Caco-2 (cell line): Measurements from ENCODE around the gene ARPC5L. TPM values are rescaled to one million over a fixed set of nuclear protein-coding genes. Genes with fewer than 3 reads are reported as not detected.
A peak's percentile ranks its signal among the peaks of the same experiment; 100 is the strongest.

Experiments used
- BruUV-seq: library from RNA; stranded (reverse); fragments of 400-500 nt; replicated peaks from 2 replicates; lab custom pipeline; 2021; lab: Mats Ljungman, UMichigan
- CTCF ChIA-PET: fragments of 300-600 bp; sonication (Branson Sonifier 250); formaldehyde crosslinking; loops from one replicate; lab custom pipeline; 2022; ENCODE audit warnings: antibody characterized with exemption; lab: Charles Lee
- POLR2A ChIA-PET: fragments of 300-600 bp; sonication (Branson Sonifier 250); formaldehyde crosslinking; loops from one replicate; lab custom pipeline; 2022; ENCODE audit warnings: antibody characterized with exemption; lab: Charles Lee
- DNase-seq, 2 experiments: peaks; one replicate each; pipeline versions ENCODE4 v3.0.0 to v3.0.0-alpha.2; 2020 to 2022
- H3K27me3 ChIP-seq: replicated peaks from 2 replicates; pipeline ENCODE4 v1.6.0; 2011; ENCODE audit warnings: low read length; ENCODE audit not compliant: control insufficient read depth, insufficient read depth
- H3K36me3 ChIP-seq: 2 replicates; pipeline ENCODE4 v1.5.1; 2011; ENCODE audit warnings: low read length; ENCODE audit not compliant: control insufficient read depth, insufficient read depth
- H3K4me1 ChIP-seq: fragments of 250-450 bp; sonication (Bioruptor Pico); 2 replicates; pipeline ENCODE4 v1.5.1; 2020; ENCODE audit warnings: mild to moderate bottlenecking
- H3K4me3 ChIP-seq: 2 replicates; pipeline ENCODE4 v1.5.1; 2011; ENCODE audit warnings: low read depth, mild to moderate bottlenecking, control low read depth, low read length
- H3K9me3 ChIP-seq: fragments of 250-450 bp; sonication (Bioruptor Pico); 2 replicates; pipeline ENCODE4 v1.5.1; 2020; ENCODE audit warnings: mild to moderate bottlenecking, moderate library complexity
- H3K27ac Mint-ChIP-seq: one replicate; pipeline ENCODE4 v1.8.0; 2022; ENCODE audit warnings: mixed read lengths; ENCODE audit not compliant: unreplicated experiment
- H3K27me3 Mint-ChIP-seq: one replicate; pipeline ENCODE4 v1.8.0; 2022; ENCODE audit warnings: mixed read lengths; ENCODE audit not compliant: insufficient read depth, unreplicated experiment
- H3K36me3 Mint-ChIP-seq: one replicate; pipeline ENCODE4 v1.8.0; 2022; ENCODE audit warnings: mild to moderate bottlenecking, mixed read lengths; ENCODE audit not compliant: insufficient read depth, unreplicated experiment
- H3K4me1 Mint-ChIP-seq: one replicate; pipeline ENCODE4 v1.8.0; 2022; ENCODE audit warnings: low read depth, mixed read lengths; ENCODE audit not compliant: unreplicated experiment
- H3K4me3 Mint-ChIP-seq: one replicate; pipeline ENCODE4 v1.8.0; 2022; ENCODE audit warnings: mild to moderate bottlenecking, moderate library complexity, mixed read lengths; ENCODE audit not compliant: unreplicated experiment
- H3K9me3 Mint-ChIP-seq: one replicate; pipeline ENCODE4 v1.8.0; 2022; ENCODE audit warnings: mixed read lengths; ENCODE audit not compliant: unreplicated experiment
- CTCF ChIP-seq, 2 experiments: fragments of 200-600 bp in 1 of 2; IDR thresholded peaks; 1 replicate in 1 of 2; 2 replicates in 1 of 2; pipeline versions ENCODE4 v1.5.1 to v1.8.0; 2011 to 2022; ENCODE audit warnings: antibody characterized with exemption in 1 of 2, control low read depth in 1 of 2, inconsistent platforms in 1 of 2, low read depth in 1 of 2, low read length in 1 of 2, mild to moderate bottlenecking in 1 of 2, moderate library complexity in 1 of 2; ENCODE audit not compliant: insufficient read depth in 1 of 2, severe bottlenecking in 1 of 2, unreplicated experiment in 1 of 2
- intact Hi-C: fragments of 100-400 bp; cut with micrococcal nuclease; formaldehyde crosslinking; loops from one replicate; pipeline ENCODE4 v1.10.0; 2022; ENCODE audit not compliant: unreplicated experiment
- total RNA-seq: library from RNA; stranded (reverse); gene quantifications from 2 replicates; pipeline ENCODE4 v1.2.3, GENCODE V29; 2022

Gene ARPC5L
- total RNA-seq, 1 experiment from 2014 or later = 60.1 TPM

- H3K36me3 ChIP-seq = no peaks in the 10 kb centered on the region
- no peak overlapping the region for H3K4me3 Mint-ChIP-seq
- H3K9me3 ChIP-seq = no peaks in the 10 kb centered on the region
- ChIA-PET CTCF (interaction anchor here (3.6 kb wide), 1 partner anchor 40 kb away, joined by 15 read pairs; the partner anchor contains the start of gene WDR38), POLR2A (interaction anchor here (0.7 kb wide), 1 partner anchor 894 kb away, joined by 4 read pairs; the partner anchor contains the start of gene MAPKAP1)
- no TSS peak for BruUV-seq
- H3K27me3 ChIP-seq = no peaks in the 10 kb centered on the region
- TF ChIP-seq CTCF (IDR thresholded peaks at IDR 0.05; ENCODE audit: insufficient read depth in 1 of 2, low read depth in 1 of 2, low read length in 1 of 2, severe bottlenecking in 1 of 2, unreplicated experiment in 1 of 2) = no peak
- intact Hi-C loops = no loop called here
- H3K4me1 Mint-ChIP-seq = peaks cover 33% of the 10 kb centered on the region
- H3K27ac Mint-ChIP-seq = peak overlapping the region; percentile 86
- H3K9me3 Mint-ChIP-seq = no peaks in the 10 kb centered on the region
- DNase-seq = no peak
- H3K4me1 ChIP-seq = peaks cover 38% of the 10 kb centered on the region
- H3K27me3 Mint-ChIP-seq = no peaks in the 10 kb centered on the region
- H3K4me3 ChIP-seq = no peak overlapping the region
- H3K36me3 Mint-ChIP-seq = peaks cover 4% of the 10 kb centered on the region
Observed at GRCh38 chr9:124813041-124813440, 48.9 kb upstream of the ARPC5L start.

GRCh38 chr9:124813501-124814163 lies 48.3 kb upstream of the ARPC5L start:
- Histone ChIP-seq H3K4me3 (no peak overlapping the region), H3K36me3 (no peaks in the 10 kb centered on the region), H3K9me3 (no peaks in the 10 kb centered on the region), H3K27me3 (no peaks in the 10 kb centered on the region), H3K4me1 (peaks cover 44% of the 10 kb centered on the region)
- DNase-seq = no peak
- no peak for TF ChIP-seq CTCF (IDR thresholded peaks at IDR 0.05; ENCODE audit: insufficient read depth in 1 of 2, low read depth in 1 of 2, low read length in 1 of 2, severe bottlenecking in 1 of 2, unreplicated experiment in 1 of 2)
- Mint-ChIP-seq H3K36me3 (peaks cover 4% of the 10 kb centered on the region), H3K4me3 (no peak overlapping the region), H3K4me1 (peaks cover 33% of the 10 kb centered on the region), H3K27me3 (no peaks in the 10 kb centered on the region), H3K27ac (no peak overlapping the region), H3K9me3 (no peaks in the 10 kb centered on the region)
- ChIA-PET POLR2A (interaction anchor here (0.7 kb wide), 1 partner anchor 894 kb away, joined by 4 read pairs; the partner anchor contains the start of gene MAPKAP1), CTCF (interaction anchor here (3.6 kb wide), 1 partner anchor 39 kb away, joined by 15 read pairs; the partner anchor contains the start of gene WDR38)
- no TSS peak for BruUV-seq
- intact Hi-C loops = no loop called here

- CTCF ChIA-PET = interaction anchor here (3.6 kb wide), 1 partner anchor 39 kb away, joined by 15 read pairs; the partner anchor contains the start of gene WDR38
- POLR2A ChIA-PET = no interaction called here
Observed at GRCh38 chr9:124814164-124814535, 47.8 kb upstream of the ARPC5L start.

More at GRCh38 chr9:124814164-124814535, 47.8 kb upstream of the ARPC5L start:
- no peak overlapping the region for H3K4me3 ChIP-seq
- BruUV-seq = no TSS peak
- H3K27me3 Mint-ChIP-seq = no peaks in the 10 kb centered on the region
- TF ChIP-seq CTCF (IDR thresholded peaks at IDR 0.05; ENCODE audit: insufficient read depth in 1 of 2, low read depth in 1 of 2, low read length in 1 of 2, severe bottlenecking in 1 of 2, unreplicated experiment in 1 of 2) = no peak
- no peaks in the 10 kb centered on the region for H3K27me3 ChIP-seq
- DNase-seq = no peak
- H3K4me1 Mint-ChIP-seq = peaks cover 32% of the 10 kb centered on the region
- peaks cover 49% of the 10 kb centered on the region for H3K4me1 ChIP-seq
- H3K9me3 ChIP-seq = no peaks in the 10 kb centered on the region
- H3K9me3 Mint-ChIP-seq = no peaks in the 10 kb centered on the region
- H3K36me3 ChIP-seq = no peaks in the 10 kb centered on the region
- intact Hi-C loops = no loop called here
- peaks cover 4% of the 10 kb centered on the region for H3K36me3 Mint-ChIP-seq
- H3K4me3 Mint-ChIP-seq = no peak overlapping the region
- no peak overlapping the region for H3K27ac Mint-ChIP-seq
